ENCODE measurements around the gene ADSS2.

DNA sequence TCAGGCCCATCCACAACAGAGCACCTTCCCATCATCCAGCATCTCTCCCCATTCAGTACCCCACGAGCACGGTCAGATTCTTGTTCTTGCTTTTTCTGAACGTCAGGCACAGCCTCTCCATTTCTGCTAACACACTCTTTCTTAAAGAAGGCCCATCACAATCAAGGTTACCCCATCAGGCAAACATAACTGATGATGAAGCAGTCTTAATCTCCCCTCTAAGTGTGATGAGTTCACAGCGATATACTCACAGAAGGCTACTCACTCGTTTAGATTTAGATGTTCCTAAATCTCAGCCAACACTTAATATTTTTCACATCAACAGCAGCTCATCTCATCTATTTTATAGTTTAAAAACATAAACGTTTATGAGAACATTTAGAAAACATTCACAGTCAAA is 75.6 kb downstream of the ADSS2 start:
- TF ChIP-seq, protein P1, sequence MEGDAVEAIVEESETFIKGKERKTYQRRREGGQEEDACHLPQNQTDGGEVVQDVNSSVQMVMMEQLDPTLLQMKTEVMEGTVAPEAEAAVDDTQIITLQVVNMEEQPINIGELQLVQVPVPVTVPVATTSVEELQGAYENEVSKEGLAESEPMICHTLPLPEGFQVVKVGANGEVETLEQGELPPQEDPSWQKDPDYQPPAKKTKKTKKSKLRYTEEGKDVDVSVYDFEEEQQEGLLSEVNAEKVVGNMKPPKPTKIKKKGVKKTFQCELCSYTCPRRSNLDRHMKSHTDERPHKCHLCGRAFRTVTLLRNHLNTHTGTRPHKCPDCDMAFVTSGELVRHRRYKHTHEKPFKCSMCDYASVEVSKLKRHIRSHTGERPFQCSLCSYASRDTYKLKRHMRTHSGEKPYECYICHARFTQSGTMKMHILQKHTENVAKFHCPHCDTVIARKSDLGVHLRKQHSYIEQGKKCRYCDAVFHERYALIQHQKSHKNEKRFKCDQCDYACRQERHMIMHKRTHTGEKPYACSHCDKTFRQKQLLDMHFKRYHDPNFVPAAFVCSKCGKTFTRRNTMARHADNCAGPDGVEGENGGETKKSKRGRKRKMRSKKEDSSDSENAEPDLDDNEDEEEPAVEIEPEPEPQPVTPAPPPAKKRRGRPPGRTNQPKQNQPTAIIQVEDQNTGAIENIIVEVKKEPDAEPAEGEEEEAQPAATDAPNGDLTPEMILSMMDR (IDR thresholded peaks at IDR 0.05): no peak
- TF ChIP-seq FOXM1 (IDR thresholded peaks at IDR 0.05; ENCODE audit: low read depth) (no peak), TAF1 (IDR thresholded peaks at IDR 0.05; ENCODE audit: borderline replicate concordance, low read depth, low read length) (no peak), EZH2phosphoT487 (IDR thresholded peaks at IDR 0.05; ENCODE audit: borderline replicate concordance, low read depth) (no peak), SIN3A (IDR thresholded peaks at IDR 0.05; ENCODE audit: borderline replicate concordance, low read depth, low read length) (no peak), CHD2 (IDR thresholded peaks at IDR 0.05; ENCODE audit: low read length, partially characterized antibody) (no peak), RXRA (IDR thresholded peaks at IDR 0.05; ENCODE audit: borderline replicate concordance, low read depth) (no peak), NRF1 (IDR thresholded peaks at IDR 0.05; ENCODE audit: low read depth, low read length) (no peak), POLR2AphosphoS5 (IDR thresholded peaks at IDR 0.05; ENCODE audit: low read depth, low read length) (no peak), RFX5 (IDR thresholded peaks at IDR 0.05; ENCODE audit: low read length) (no peak)
- TF ChIP-seq, protein P2, sequence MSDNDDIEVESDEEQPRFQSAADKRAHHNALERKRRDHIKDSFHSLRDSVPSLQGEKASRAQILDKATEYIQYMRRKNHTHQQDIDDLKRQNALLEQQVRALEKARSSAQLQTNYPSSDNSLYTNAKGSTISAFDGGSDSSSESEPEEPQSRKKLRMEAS (IDR thresholded peaks at IDR 0.05; ENCODE audit: low read depth): no peak
- TF ChIP-seq, protein P3, sequence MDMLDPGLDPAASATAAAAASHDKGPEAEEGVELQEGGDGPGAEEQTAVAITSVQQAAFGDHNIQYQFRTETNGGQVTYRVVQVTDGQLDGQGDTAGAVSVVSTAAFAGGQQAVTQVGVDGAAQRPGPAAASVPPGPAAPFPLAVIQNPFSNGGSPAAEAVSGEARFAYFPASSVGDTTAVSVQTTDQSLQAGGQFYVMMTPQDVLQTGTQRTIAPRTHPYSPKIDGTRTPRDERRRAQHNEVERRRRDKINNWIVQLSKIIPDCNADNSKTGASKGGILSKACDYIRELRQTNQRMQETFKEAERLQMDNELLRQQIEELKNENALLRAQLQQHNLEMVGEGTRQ (IDR thresholded peaks at IDR 0.05; ENCODE audit: borderline replicate concordance, low read depth, low read length): no peak
- TF ChIP-seq, protein P4, sequence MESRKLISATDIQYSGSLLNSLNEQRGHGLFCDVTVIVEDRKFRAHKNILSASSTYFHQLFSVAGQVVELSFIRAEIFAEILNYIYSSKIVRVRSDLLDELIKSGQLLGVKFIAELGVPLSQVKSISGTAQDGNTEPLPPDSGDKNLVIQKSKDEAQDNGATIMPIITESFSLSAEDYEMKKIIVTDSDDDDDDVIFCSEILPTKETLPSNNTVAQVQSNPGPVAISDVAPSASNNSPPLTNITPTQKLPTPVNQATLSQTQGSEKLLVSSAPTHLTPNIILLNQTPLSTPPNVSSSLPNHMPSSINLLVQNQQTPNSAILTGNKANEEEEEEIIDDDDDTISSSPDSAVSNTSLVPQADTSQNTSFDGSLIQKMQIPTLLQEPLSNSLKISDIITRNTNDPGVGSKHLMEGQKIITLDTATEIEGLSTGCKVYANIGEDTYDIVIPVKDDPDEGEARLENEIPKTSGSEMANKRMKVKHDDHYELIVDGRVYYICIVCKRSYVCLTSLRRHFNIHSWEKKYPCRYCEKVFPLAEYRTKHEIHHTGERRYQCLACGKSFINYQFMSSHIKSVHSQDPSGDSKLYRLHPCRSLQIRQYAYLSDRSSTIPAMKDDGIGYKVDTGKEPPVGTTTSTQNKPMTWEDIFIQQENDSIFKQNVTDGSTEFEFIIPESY (IDR thresholded peaks at IDR 0.05; ENCODE audit: borderline replicate concordance, low read depth): no peak
